GM20431 (cell line): ENCODE data around the gene NUDT22.

ENCODE experiments used
- in situ Hi-C: fragments of 300-500 bp; cut with MseI, MboI; formaldehyde crosslinking; loops from one replicate; pipeline ENCODE4 v1.15.0; 2020; ENCODE audit warnings: low sequenced_read_pairs; ENCODE audit not compliant: unreplicated experiment

NUDT22 gene

GRCh38 chr11:64252003-64252872 lies 26.2 kb downstream of the NUDT22 start:
- in situ Hi-C loops = no loop called here

- in situ Hi-C loops = no loop called here
These were observed 27.0 kb downstream of the NUDT22 start for GRCh38 chr11:64253043-64253442.

- in situ Hi-C loops = no loop called here
These were observed 27.4 kb downstream of the NUDT22 start for GRCh38 chr11:64253481-64253880.

GRCh38 chr11:64254326-64254725 lies 28.3 kb downstream of the NUDT22 start:
- in situ Hi-C loops = no loop called here

- in situ Hi-C loops = no loop called here
These were observed 29.4 kb downstream of the NUDT22 start for GRCh38 chr11:64255135-64256128.

- in situ Hi-C loops = no loop called here
These were observed 30.2 kb downstream of the NUDT22 start for GRCh38 chr11:64256300-64256699.

GRCh38 chr11:64258356-64258755 lies 32.3 kb downstream of the NUDT22 start:
- in situ Hi-C loops = no loop called here

- in situ Hi-C loops = no loop called here
These were observed 33.0 kb downstream of the NUDT22 start for GRCh38 chr11:64258946-64259532.

- in situ Hi-C loops = no loop called here
These were observed 33.5 kb downstream of the NUDT22 start for GRCh38 chr11:64259533-64260067.

GRCh38 chr11:64260147-64260708 lies 34.2 kb downstream of the NUDT22 start:
- in situ Hi-C loops = no loop called here

- in situ Hi-C loops = no loop called here
These were observed 35.5 kb downstream of the NUDT22 start for GRCh38 chr11:64261556-64262080.

GRCh38 chr11:64262271-64263002 lies 36.4 kb downstream of the NUDT22 start:
- in situ Hi-C loops = no loop called here

GRCh38 chr11:64263021-64263946 lies 37.2 kb downstream of the NUDT22 start:
- in situ Hi-C loops = no loop called here

- in situ Hi-C loops = no loop called here
These were observed 37.9 kb downstream of the NUDT22 start for GRCh38 chr11:64263947-64264317.

GRCh38 chr11:64264371-64264852 lies 38.3 kb downstream of the NUDT22 start:
- in situ Hi-C loops = no loop called here

GRCh38 chr11:64265176-64266160 lies 39.4 kb downstream of the NUDT22 start:
- in situ Hi-C loops = no loop called here

- in situ Hi-C loops = no loop called here
These were observed 40.3 kb downstream of the NUDT22 start for GRCh38 chr11:64266339-64266738.
